Gastrocnemius medialis (tissue), 4 donors: ENCODE data around the gene SEPTIN5. TPM values are rescaled to one million over a fixed set of nuclear protein-coding genes. Genes with fewer than 3 reads are reported as not detected.
"Not testable (repeated sequence)": the region's sequence is repeated elsewhere in the genome, so short reads cannot be mapped to it uniquely, and the experiment has no call there.

ENCODE experiments used
- ATAC-seq, 2 donors: fragments of 150-250 bp; one replicate each; pipeline ENCODE4 v1.9.1; 2016
- DNase-seq, 2 donors: peaks; one replicate each; pipeline ENCODE4 v3.0.0-alpha.2; 2019
- H3K27ac ChIP-seq, 4 donors: fragments of 200-600 bp; sonication (generic); 1 replicate in 1 of 4; 2 replicates in 3 of 4; pipeline ENCODE4 v1.5.1; 2016 to 2018; ENCODE audit warnings: mild to moderate bottlenecking in 2 of 4, moderate library complexity in 1 of 4
- H3K27me3 ChIP-seq, 3 donors: fragments of 200-600 bp; sonication (generic) in 2 of 3; 1 replicate in 1 of 3; 2 replicates in 2 of 3; pipeline versions ENCODE4 v1.5.1 to v1.6.0; 2016 to 2019; ENCODE audit warnings: mild to moderate bottlenecking in 1 of 3, moderate library complexity in 1 of 3
- H3K36me3 ChIP-seq, 2 donors: fragments of 200-600 bp; sonication (generic) in 1 of 2; one replicate each; pipeline ENCODE4 v1.5.1; 2017 to 2018
- H3K4me1 ChIP-seq, 2 donors: fragments of 200-600 bp; sonication (generic) in 1 of 2; one replicate each; pipeline ENCODE4 v1.5.1; 2016 to 2017; ENCODE audit warnings: mild to moderate bottlenecking in 2 of 2
- H3K4me3 ChIP-seq, 4 donors: fragments of 200-600 bp; sonication (generic) in 3 of 4; 1 replicate in 1 of 4; 2 replicates in 3 of 4; pipeline ENCODE4 v1.5.1; 2016 to 2019; ENCODE audit warnings: mild to moderate bottlenecking in 2 of 4
- H3K9me3 ChIP-seq, 3 donors: fragments of 200-600 bp; sonication (generic) in 2 of 3; 1 replicate in 1 of 3; 2 replicates in 2 of 3; pipeline ENCODE4 v1.5.1; 2016 to 2019
- POLR2A ChIP-seq, 2 donors: fragments of 450-650 bp; IDR thresholded peaks; one replicate each; pipeline ENCODE4 v1.6.1; 2017; ENCODE audit warnings: antibody characterized with exemption in 2 of 2, mild to moderate bottlenecking in 2 of 2, moderate library complexity in 2 of 2
- in situ Hi-C, 4 donors: fragments of 200-750 bp; cut with MboI; loops; one replicate each; pipeline versions ENCODE4 v1.15.0 to v1.8.0; 2017; ENCODE audit warnings: low sequenced_read_pairs in 4 of 4
- intact Hi-C: fragments of 100-400 bp; cut with DNase I; formaldehyde crosslinking; loops from one replicate; pipeline ENCODE4 v1.15.1; 2023; ENCODE audit warnings: low total_unique reads
- total RNA-seq, 4 donors: library from RNA; depleted of rRNA; stranded (reverse); fragments of >200 nt; gene quantifications; one replicate each; pipeline versions ENCODE4 v1.1.0 to v1.2.3, GENCODE V29; 2016
- TF ChIP-seq, protein P1 (sequence below), 5 experiments: fragments of 450-650 bp in 3 of 5; fragments of 200-600 bp in 2 of 5; sonication (generic) in 2 of 5; IDR thresholded peaks in 4 of 5; conservative IDR thresholded peaks in 1 of 5; 1 replicate in 4 of 5; 2 replicates in 1 of 5; pipeline ENCODE4 v1.5.1; 2016 to 2019; ENCODE audit warnings: antibody characterized with exemption in 5 of 5, mild to moderate bottlenecking in 3 of 5, moderate library complexity in 3 of 5

SEPTIN5 gene
- total RNA-seq, 4 donors from 2014 or later, result 5.0 to 15.9 (median 10.2) TPM

DNA sequence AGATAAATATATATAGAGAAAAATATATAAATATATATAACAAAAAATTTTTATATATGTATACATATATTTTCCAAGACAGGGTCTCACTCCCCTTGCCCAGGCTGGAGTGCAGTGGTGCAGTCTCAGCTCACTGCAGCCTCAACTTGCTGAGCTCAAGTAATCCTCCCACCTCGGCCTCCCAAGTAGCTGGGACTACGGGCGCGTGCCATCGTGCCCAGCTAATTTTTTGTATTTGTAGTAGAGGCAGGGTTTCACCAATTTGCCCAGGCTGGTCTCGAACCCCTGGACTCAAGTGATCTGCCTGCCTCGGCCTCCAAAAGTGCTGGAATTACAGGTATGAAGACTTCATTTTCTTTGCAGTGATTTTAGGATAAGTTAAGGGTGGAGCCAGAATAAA is 38.9 kb upstream of the SEPTIN5 start:
- Histone ChIP-seq H3K27me3 (peaks cover 0 to 4% (median 0%) of the 10 kb centered on the region in 3 donors), H3K4me1 (no peaks in the 10 kb centered on the region), H3K9me3 (no peaks in the 10 kb centered on the region), H3K27ac (no peak overlapping the region), H3K36me3 (no peaks in the 10 kb centered on the region), H3K4me3 (no peak overlapping the region)
- in situ Hi-C loops (loop anchor here in 1 of 4 donors (5.0 kb wide), 1 partner anchor 37 kb away; the partner anchor contains the start of gene SEPTIN5), intact Hi-C loops (no loop called here)
- DNase-seq (no peak), ATAC-seq (no peak)
- no peak for TF ChIP-seq POLR2A (IDR thresholded peaks at IDR 0.05)
- TF ChIP-seq, protein P1, sequence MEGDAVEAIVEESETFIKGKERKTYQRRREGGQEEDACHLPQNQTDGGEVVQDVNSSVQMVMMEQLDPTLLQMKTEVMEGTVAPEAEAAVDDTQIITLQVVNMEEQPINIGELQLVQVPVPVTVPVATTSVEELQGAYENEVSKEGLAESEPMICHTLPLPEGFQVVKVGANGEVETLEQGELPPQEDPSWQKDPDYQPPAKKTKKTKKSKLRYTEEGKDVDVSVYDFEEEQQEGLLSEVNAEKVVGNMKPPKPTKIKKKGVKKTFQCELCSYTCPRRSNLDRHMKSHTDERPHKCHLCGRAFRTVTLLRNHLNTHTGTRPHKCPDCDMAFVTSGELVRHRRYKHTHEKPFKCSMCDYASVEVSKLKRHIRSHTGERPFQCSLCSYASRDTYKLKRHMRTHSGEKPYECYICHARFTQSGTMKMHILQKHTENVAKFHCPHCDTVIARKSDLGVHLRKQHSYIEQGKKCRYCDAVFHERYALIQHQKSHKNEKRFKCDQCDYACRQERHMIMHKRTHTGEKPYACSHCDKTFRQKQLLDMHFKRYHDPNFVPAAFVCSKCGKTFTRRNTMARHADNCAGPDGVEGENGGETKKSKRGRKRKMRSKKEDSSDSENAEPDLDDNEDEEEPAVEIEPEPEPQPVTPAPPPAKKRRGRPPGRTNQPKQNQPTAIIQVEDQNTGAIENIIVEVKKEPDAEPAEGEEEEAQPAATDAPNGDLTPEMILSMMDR (IDR thresholded peaks at IDR 0.05 in 4 of 5, conservative IDR thresholded peaks at IDR 0.05 in 1 of 5), result no peak

DNA sequence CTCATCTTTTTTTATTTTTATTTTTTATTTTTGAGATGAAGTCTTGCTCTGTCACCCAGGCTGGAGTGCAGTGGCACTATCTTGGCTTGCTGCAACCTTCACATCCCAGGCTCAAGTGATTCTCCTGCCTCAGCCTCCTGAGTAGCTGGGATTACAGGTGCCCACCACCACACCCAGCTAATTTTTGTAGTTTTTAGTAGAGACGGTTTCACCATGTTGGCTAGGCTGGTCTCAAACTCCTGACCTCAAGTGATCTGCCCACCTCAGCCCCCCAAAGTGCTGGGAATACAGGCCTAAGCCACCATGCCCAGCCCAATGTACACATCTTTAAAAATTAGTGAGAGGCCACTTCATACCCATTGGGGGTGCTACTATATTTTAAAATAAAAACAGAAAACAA is 37.9 kb upstream of the SEPTIN5 start:
- H3K4me1 ChIP-seq, H3K36me3 ChIP-seq, H3K4me3 ChIP-seq, H3K9me3 ChIP-seq, intact Hi-C loops, ATAC-seq, H3K27ac ChIP-seq, H3K27me3 ChIP-seq, DNase-seq: not testable (repeated sequence)
- in situ Hi-C loops, result loop anchor here in 1 of 4 donors (5.0 kb wide), 1 partner anchor 36 kb away; the partner anchor contains the start of gene SEPTIN5

DNA sequence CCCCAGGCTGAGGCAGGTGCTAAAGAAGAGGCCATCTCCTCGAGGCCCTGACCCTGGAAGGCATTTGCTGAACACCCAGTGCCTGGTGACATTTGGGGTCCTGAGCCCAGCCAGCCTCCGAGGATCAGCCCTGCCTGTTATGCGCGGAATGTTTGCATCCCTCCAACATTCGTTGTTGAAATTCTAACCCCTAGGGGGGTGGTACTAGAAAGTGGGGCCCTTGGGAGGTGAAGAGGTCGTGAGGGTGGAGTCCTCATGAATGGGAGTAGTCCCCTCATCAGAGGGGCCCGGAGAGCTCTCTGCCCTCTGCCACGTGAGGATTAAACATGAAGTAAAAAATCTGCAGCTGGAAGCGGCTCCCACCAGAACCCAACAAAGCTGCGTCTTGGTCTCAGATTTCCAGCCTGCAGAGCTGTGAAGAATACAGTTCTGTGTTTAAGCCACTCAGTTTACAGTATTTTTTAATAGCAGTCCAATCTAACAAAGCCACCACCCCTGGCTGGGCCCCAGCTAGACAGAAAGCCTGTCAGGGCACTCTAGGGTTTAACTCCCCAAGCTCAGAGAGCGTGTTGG is 35.3 kb upstream of the SEPTIN5 start:
- H3K4me1 ChIP-seq, result no peaks in the 10 kb centered on the region
- no peaks in the 10 kb centered on the region for H3K36me3 ChIP-seq
- no peak overlapping the region for H3K4me3 ChIP-seq
- no peaks in the 10 kb centered on the region for H3K9me3 ChIP-seq
- DNase-seq (no peak), ATAC-seq (no peak)
- in situ Hi-C loops, result loop anchor here in 1 of 4 donors (5.0 kb wide), 1 partner anchor 33 kb away; the partner anchor contains the start of gene SEPTIN5
- intact Hi-C loops, result loop anchor here (1.0 kb wide), 1 partner anchor 39 kb away; no protein-coding TSS in a partner anchor
- TF ChIP-seq, protein P1 (IDR thresholded peaks at IDR 0.05 in 4 of 5, conservative IDR thresholded peaks at IDR 0.05 in 1 of 5), result no peak
- TF ChIP-seq POLR2A (IDR thresholded peaks at IDR 0.05), result no peak
- no peak overlapping the region for H3K27ac ChIP-seq
- H3K27me3 ChIP-seq, result peaks cover 0 to 9% (median 0%) of the 10 kb centered on the region in 3 donors

DNA sequence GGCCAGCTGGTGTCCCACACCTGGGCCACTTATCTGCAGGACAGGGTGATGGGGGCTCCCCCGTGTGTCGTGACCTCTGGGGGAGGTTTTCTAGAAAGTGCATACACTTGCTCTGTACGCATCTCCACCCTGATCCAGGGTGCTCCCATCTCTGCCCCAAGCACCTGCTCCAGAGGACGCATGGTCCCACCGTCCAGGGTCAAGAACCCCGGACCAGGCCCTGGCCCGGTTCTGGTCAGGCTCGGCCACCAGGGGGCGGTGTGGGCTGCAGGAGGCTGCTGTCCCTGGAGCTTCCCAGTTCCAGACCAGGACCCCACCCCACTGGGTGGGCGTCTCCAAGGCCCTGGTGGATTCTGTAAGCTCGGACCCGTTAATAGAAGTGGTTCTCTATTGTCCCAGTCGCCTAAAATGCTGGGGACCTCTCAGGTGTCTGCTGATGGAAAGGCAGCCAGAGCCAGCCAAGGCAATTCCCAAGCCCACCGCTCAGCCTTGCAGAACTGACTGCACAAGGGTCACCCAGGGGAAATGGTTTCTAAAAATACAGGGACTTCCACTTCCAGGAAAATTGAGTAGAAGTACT is 34.7 kb upstream of the SEPTIN5 start:
- DNase-seq (peak in 1 of 2 donors; percentile 25), ATAC-seq (peak; percentile 56 to 75)
- no peaks in the 10 kb centered on the region for H3K4me1 ChIP-seq
- in situ Hi-C loops (loop anchor here in 1 of 4 donors (5.0 kb wide), 1 partner anchor 33 kb away; the partner anchor contains the start of gene SEPTIN5), intact Hi-C loops (loop anchor here (1.0 kb wide), 1 partner anchor 39 kb away; no protein-coding TSS in a partner anchor)
- no peak overlapping the region for H3K27ac ChIP-seq
- H3K27me3 ChIP-seq, result peaks cover 0 to 9% (median 0%) of the 10 kb centered on the region in 3 donors
- no peak overlapping the region for H3K4me3 ChIP-seq
- TF ChIP-seq POLR2A (IDR thresholded peaks at IDR 0.05), result no peak
- TF ChIP-seq, protein P1 (IDR thresholded peaks at IDR 0.05 in 4 of 5, conservative IDR thresholded peaks at IDR 0.05 in 1 of 5), result peak; percentile 74 to 94 (median 92)
- H3K9me3 ChIP-seq, result no peaks in the 10 kb centered on the region
- no peaks in the 10 kb centered on the region for H3K36me3 ChIP-seq

DNA sequence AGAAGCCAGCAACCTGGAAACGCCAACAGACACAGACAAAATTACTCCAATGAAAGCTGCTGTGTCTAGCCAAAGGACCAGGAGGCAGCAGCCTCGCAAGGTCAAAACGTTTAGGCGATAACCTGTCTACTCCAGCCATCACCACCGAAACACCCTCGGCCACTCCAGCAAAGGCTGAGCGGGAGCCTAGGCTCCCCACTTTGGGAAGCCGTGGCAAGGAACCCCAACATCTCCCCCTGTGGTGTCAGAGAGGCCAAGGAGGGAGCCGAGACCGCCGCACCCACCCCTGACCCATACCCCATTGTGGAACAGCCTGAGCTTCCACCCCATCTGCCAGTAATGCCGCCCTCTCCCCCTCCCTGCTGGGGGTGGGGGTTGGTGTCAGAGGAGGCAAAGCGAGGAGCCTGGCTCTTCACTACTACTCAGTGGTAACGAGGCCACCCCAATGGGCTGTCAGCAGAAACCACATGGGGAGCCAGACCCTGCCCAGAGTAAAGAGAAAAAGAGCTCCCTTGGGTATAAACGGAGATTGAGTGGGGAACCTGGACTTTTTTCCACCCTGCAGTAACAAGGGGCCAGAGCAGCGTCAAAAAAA is 33.9 kb upstream of the SEPTIN5 start:
- TF ChIP-seq, protein P1 (IDR thresholded peaks at IDR 0.05 in 4 of 5, conservative IDR thresholded peaks at IDR 0.05 in 1 of 5), result no peak
- TF ChIP-seq POLR2A (IDR thresholded peaks at IDR 0.05), result no peak
- ATAC-seq, result no peak
- intact Hi-C loops, result no loop called here

More for the DNA sequence above, 33.9 kb upstream of the SEPTIN5 start:
- no peak overlapping the region for H3K4me3 ChIP-seq
- H3K27me3 ChIP-seq, result peaks cover 0 to 9% (median 0%) of the 10 kb centered on the region in 3 donors
- no peak overlapping the region for H3K27ac ChIP-seq
- H3K9me3 ChIP-seq, result no peaks in the 10 kb centered on the region
- in situ Hi-C loops, result no loop called here
- no peaks in the 10 kb centered on the region for H3K36me3 ChIP-seq
- no peak for DNase-seq
- no peaks in the 10 kb centered on the region for H3K4me1 ChIP-seq
